Loucy (cell line): ENCODE results near the gene ANKRD13B.

ENCODE experiments used
- H2AFZ ChIP-seq: fragments of 200-600 bp; sonication (generic); 2 replicates; pipeline ENCODE4 v1.6.0; 2016; ENCODE audit warnings: antibody characterized with exemption, mild to moderate bottlenecking, low read length, moderate library complexity
- H3F3A ChIP-seq: fragments of 200-600 bp; 2 replicates; pipeline ENCODE4 v1.6.0; 2016; ENCODE audit warnings: antibody characterized with exemption, low read depth, mild to moderate bottlenecking
- H3K27me3 ChIP-seq: fragments of 200-600 bp; sonication (generic); 2 replicates; pipeline ENCODE4 v1.6.1; 2014; ENCODE audit warnings: low read length, mild to moderate bottlenecking; ENCODE audit not compliant: insufficient read depth, poor library complexity, severe bottlenecking
- H3K36me3 ChIP-seq: fragments of 200-600 bp; sonication (generic); 2 replicates; pipeline ENCODE4 v1.6.1; 2016; ENCODE audit warnings: low read length; ENCODE audit not compliant: insufficient read depth
- H3K4me1 ChIP-seq: fragments of 200-600 bp; sonication (generic); 2 replicates; pipeline ENCODE4 v1.5.1; 2014; ENCODE audit warnings: low read length, mild to moderate bottlenecking; ENCODE audit not compliant: insufficient read depth, poor library complexity, severe bottlenecking
- H3K4me2 ChIP-seq: fragments of 200-600 bp; sonication (generic); 2 replicates; pipeline ENCODE4 v1.6.0; 2014; ENCODE audit warnings: antibody characterized with exemption, low read length, low read depth, mild to moderate bottlenecking; ENCODE audit not compliant: poor library complexity, severe bottlenecking
- H3K4me3 ChIP-seq: fragments of 200-600 bp; sonication (generic); 2 replicates; pipeline ENCODE4 v1.5.1; 2014; ENCODE audit warnings: low read length, mild to moderate bottlenecking, mixed read lengths; ENCODE audit not compliant: poor library complexity, severe bottlenecking
- H3K79me2 ChIP-seq: fragments of 200-600 bp; sonication (generic); 2 replicates; pipeline ENCODE4 v1.6.1; 2014; ENCODE audit warnings: low read length; ENCODE audit not compliant: insufficient read depth
- H3K9ac ChIP-seq: fragments of 200-600 bp; sonication (generic); 2 replicates; pipeline ENCODE4 v1.6.0; 2014; ENCODE audit warnings: mild to moderate bottlenecking, low read depth, low read length, moderate library complexity; ENCODE audit not compliant: poor library complexity, severe bottlenecking
- H3K9me2 ChIP-seq: fragments of 200-600 bp; sonication (generic); replicated peaks from 2 replicates; pipeline ENCODE4 v1.6.1; 2016; ENCODE audit warnings: low read depth, low read length, mixed read lengths
- H3K9me3 ChIP-seq: fragments of 200-600 bp; sonication (generic); 2 replicates; pipeline ENCODE4 v1.6.1; 2014; ENCODE audit warnings: mild to moderate bottlenecking, antibody characterized with exemption, low read length, low read depth; ENCODE audit not compliant: insufficient read depth
- H4K20me1 ChIP-seq: fragments of 200-600 bp; sonication (generic); 2 replicates; pipeline ENCODE4 v1.6.0; 2014; ENCODE audit warnings: antibody characterized with exemption, low read length, mild to moderate bottlenecking; ENCODE audit not compliant: insufficient read depth, poor library complexity, severe bottlenecking
- CTCF ChIP-seq: fragments of 200-600 bp; sonication (generic); conservative IDR thresholded peaks from 2 replicates; pipeline ENCODE4 v1.5.1; 2014; ENCODE audit warnings: mild to moderate bottlenecking, antibody characterized with exemption, low read length
- EZH2phosphoT487 ChIP-seq: fragments of 200-600 bp; IDR thresholded peaks from 2 replicates; pipeline ENCODE4 v1.6.1; 2018; ENCODE audit warnings: antibody characterized with exemption, mild to moderate bottlenecking, moderate library complexity, borderline replicate concordance

ANKRD13B gene

GRCh38 chr17:29617481-29618271, 24.7 kb downstream of the ANKRD13B start:
- Histone ChIP-seq H3K79me2 (no peaks in the 10 kb centered on the region), H3K9me2 (no peaks in the 10 kb centered on the region), H3K4me3 (peak overlapping the region; percentile 75), H3K27me3 (no peaks in the 10 kb centered on the region), H3K9me3 (no peaks in the 10 kb centered on the region), H3K4me1 (peaks cover 7% of the 10 kb centered on the region), H3K4me2 (peak overlapping the region; percentile 81), H3F3A (no peaks in the 10 kb centered on the region), H3K9ac (peak overlapping the region; percentile 86), H4K20me1 (no peaks in the 10 kb centered on the region), H2AFZ (peak overlapping the region; percentile 88), H3K36me3 (no peaks in the 10 kb centered on the region)
- TF ChIP-seq EZH2phosphoT487: no peak
- peak; percentile 70 for TF ChIP-seq CTCF

- Histone ChIP-seq H3K4me2 (peak overlapping the region; percentile 81), H3K36me3 (no peaks in the 10 kb centered on the region), H3K9me2 (no peaks in the 10 kb centered on the region), H3K27me3 (no peaks in the 10 kb centered on the region), H3K4me1 (peaks cover 7% of the 10 kb centered on the region), H3K79me2 (no peaks in the 10 kb centered on the region), H3K9ac (peak overlapping the region; percentile 86), H3K4me3 (peak overlapping the region; percentile 75), H3K9me3 (no peaks in the 10 kb centered on the region), H3F3A (no peaks in the 10 kb centered on the region), H2AFZ (peak overlapping the region; percentile 88), H4K20me1 (no peaks in the 10 kb centered on the region)
- TF ChIP-seq CTCF: no peak
- no peak for TF ChIP-seq EZH2phosphoT487
Measured at GRCh38 chr17:29618272-29619065, 25.5 kb downstream of the ANKRD13B start.

- Histone ChIP-seq H3K27me3 (no peaks in the 10 kb centered on the region), H3K4me1 (peaks cover 7% of the 10 kb centered on the region), H3K9ac (no peak overlapping the region), H3K4me2 (no peak overlapping the region), H3F3A (no peaks in the 10 kb centered on the region), H3K4me3 (no peak overlapping the region), H3K79me2 (no peaks in the 10 kb centered on the region), H4K20me1 (no peaks in the 10 kb centered on the region), H3K36me3 (no peaks in the 10 kb centered on the region), H3K9me2 (no peaks in the 10 kb centered on the region), H3K9me3 (no peaks in the 10 kb centered on the region), H2AFZ (no peak overlapping the region)
- TF ChIP-seq EZH2phosphoT487 (no peak), CTCF (peak; percentile 77)
Measured at GRCh38 chr17:29619251-29619650, 26.3 kb downstream of the ANKRD13B start.
